Measurements from ENCODE around the gene ZYG11B. TPM values are rescaled to one million over a fixed set of nuclear protein-coding genes. Genes with fewer than 3 reads are reported as not detected.

The ZYG11B gene
- polyA plus RNA-seq, 1 donor from 2014 or later = 48.7 TPM

GRCh38 chr1:52759908-52760307 lies 33.7 kb downstream of the ZYG11B start:
- Histone ChIP-seq H3K9ac (ENCODE audit: low read length) (no peak overlapping the region), H3K27ac (ENCODE audit: low read length) (no peak overlapping the region), H2AFZ (ENCODE audit: low read depth, low read length) (no peak overlapping the region), H3K4me2 (ENCODE audit: low read length) (no peak overlapping the region), H3K9me2 (ENCODE audit: insufficient read depth, low read length) (no peaks in the 10 kb centered on the region), H3F3A (ENCODE audit: insufficient read depth, low read length, poor library complexity, severe bottlenecking) (no peaks in the 10 kb centered on the region), H3K4me3 (ENCODE audit: low read length) (no peak overlapping the region), H3K9me3 (ENCODE audit: low read length) (no peaks in the 10 kb centered on the region), H4K20me1 (ENCODE audit: insufficient read depth) (no peaks in the 10 kb centered on the region), H3K36me3 (ENCODE audit: insufficient read depth, low read length) (no peaks in the 10 kb centered on the region), H3K27me3 (ENCODE audit: insufficient read depth, low read depth, low read length) (no peaks in the 10 kb centered on the region), H3K79me2 (replicated peaks; ENCODE audit: insufficient read depth, low read length) (peaks cover 7% of the 10 kb centered on the region)
- no peak for TF ChIP-seq EP300 (conservative IDR thresholded peaks at IDR 0.05; ENCODE audit: poor library complexity, severe bottlenecking)
- no peak for TF ChIP-seq EZH2 (IDR thresholded peaks at IDR 0.05; ENCODE audit: borderline replicate concordance, insufficient read depth, low read length, poor library complexity, severe bottlenecking)
- TF ChIP-seq MXI1 (conservative IDR thresholded peaks at IDR 0.05; ENCODE audit: poor library complexity, severe bottlenecking) = no peak
- TF ChIP-seq POLR2AphosphoS5 (IDR thresholded peaks at IDR 0.05) = no peak
- no peak for TF ChIP-seq SMC3 (conservative IDR thresholded peaks at IDR 0.05; ENCODE audit: poor library complexity)
- no peak for TF ChIP-seq TAF1 (IDR thresholded peaks at IDR 0.05; ENCODE audit: low read depth)
- TF ChIP-seq CTCF (IDR thresholded peaks at IDR 0.05; ENCODE audit: poor library complexity, severe bottlenecking) = no peak
- no peak for TF ChIP-seq REST (IDR thresholded peaks at IDR 0.05; ENCODE audit: borderline replicate concordance)

GRCh38 chr1:52767596-52768280 lies 41.5 kb downstream of the ZYG11B start:
- Histone ChIP-seq H3K4me2 (ENCODE audit: low read length) (no peak overlapping the region), H3K27ac (ENCODE audit: low read length) (no peak overlapping the region), H3K36me3 (ENCODE audit: insufficient read depth, low read length) (no peaks in the 10 kb centered on the region), H3K9ac (ENCODE audit: low read length) (no peak overlapping the region), H3K9me3 (ENCODE audit: low read length) (no peaks in the 10 kb centered on the region), H4K20me1 (ENCODE audit: insufficient read depth) (no peaks in the 10 kb centered on the region), H2AFZ (ENCODE audit: low read depth, low read length) (no peak overlapping the region), H3K27me3 (ENCODE audit: insufficient read depth, low read depth, low read length) (no peaks in the 10 kb centered on the region), H3K4me3 (ENCODE audit: low read length) (no peak overlapping the region), H3K79me2 (replicated peaks; ENCODE audit: insufficient read depth, low read length) (peaks cover 3% of the 10 kb centered on the region), H3K9me2 (ENCODE audit: insufficient read depth, low read length) (no peaks in the 10 kb centered on the region), H3F3A (ENCODE audit: insufficient read depth, low read length, poor library complexity, severe bottlenecking) (no peaks in the 10 kb centered on the region)
- TF ChIP-seq EP300 (conservative IDR thresholded peaks at IDR 0.05; ENCODE audit: poor library complexity, severe bottlenecking) = no peak
- TF ChIP-seq SMC3 (conservative IDR thresholded peaks at IDR 0.05; ENCODE audit: poor library complexity) = no peak
- TF ChIP-seq MXI1 (conservative IDR thresholded peaks at IDR 0.05; ENCODE audit: poor library complexity, severe bottlenecking) = no peak
- no peak for TF ChIP-seq POLR2AphosphoS5 (IDR thresholded peaks at IDR 0.05)

Measured in neural cell (in vitro differentiated cells).